ENCODE data around the gene DSTN.

The DSTN gene

DNA sequence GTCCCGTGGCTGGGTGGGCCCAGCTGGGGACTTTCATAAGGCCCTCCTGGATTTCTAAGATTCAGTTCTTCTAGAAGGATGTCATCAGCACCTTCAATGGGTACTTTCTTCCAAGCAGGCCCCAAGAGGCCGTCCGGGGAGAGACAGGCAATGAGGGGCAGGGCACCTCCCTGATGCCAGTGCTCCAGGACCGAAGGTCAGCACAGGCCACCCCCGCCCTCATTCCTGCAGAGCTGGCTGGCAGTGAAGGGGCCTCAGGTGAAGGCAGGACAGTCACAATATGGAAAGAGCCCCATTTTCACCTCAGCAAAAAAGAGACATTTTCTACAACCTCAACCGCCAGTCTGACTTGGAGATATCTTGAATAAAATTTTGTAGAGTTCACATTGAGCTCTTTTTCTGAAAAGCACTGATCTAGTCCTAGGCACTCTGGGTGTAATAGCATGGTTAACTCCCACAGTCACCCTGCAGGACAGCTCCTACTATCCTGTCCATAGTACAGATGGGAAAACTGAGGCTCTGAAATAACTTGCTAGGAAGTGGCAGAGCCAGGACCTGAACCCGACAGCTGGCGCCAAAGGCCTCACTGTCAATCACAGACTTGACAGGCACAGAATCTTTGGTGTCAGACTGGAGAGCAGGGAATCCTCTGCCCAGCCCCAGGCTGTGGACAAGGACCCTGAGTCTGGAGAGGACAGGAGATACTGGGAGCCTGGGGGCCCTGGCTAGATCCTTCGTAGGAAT, 61.9 kb downstream of the DSTN start:
- Histone ChIP-seq H3K9me2 (ENCODE audit: low read depth, low read length) (no peaks in the 10 kb centered on the region), H3K36me3 (ENCODE audit: insufficient read depth, low read length) (peaks cover 20% of the 10 kb centered on the region; the same call in 1 of the 2 replicates), H3K27me3 (ENCODE audit: insufficient read depth, low read length) (no peaks in the 10 kb centered on the region), H3K9me3 (ENCODE audit: low read length) (no peaks in the 10 kb centered on the region), H3K4me3 (ENCODE audit: low read depth, low read length, poor library complexity, severe bottlenecking) (no peak overlapping the region), H3K9ac (ENCODE audit: low read length) (no peak overlapping the region), H3K27ac (ENCODE audit: low read depth, low read length, poor library complexity, severe bottlenecking) (no peak overlapping the region), H2AFZ (ENCODE audit: low read length) (no peak overlapping the region), H4K20me1 (ENCODE audit: insufficient read depth, low read length) (no peaks in the 10 kb centered on the region), H3K4me2 (ENCODE audit: low read length) (no peak overlapping the region), H3F3A (ENCODE audit: insufficient read depth, low read length) (no peaks in the 10 kb centered on the region), H3K79me2 (ENCODE audit: insufficient read depth, low read length) (no peaks in the 10 kb centered on the region), H3K4me1 (ENCODE audit: insufficient read depth, low read length, severe bottlenecking) (no peaks in the 10 kb centered on the region)
- TF ChIP-seq, protein P1, sequence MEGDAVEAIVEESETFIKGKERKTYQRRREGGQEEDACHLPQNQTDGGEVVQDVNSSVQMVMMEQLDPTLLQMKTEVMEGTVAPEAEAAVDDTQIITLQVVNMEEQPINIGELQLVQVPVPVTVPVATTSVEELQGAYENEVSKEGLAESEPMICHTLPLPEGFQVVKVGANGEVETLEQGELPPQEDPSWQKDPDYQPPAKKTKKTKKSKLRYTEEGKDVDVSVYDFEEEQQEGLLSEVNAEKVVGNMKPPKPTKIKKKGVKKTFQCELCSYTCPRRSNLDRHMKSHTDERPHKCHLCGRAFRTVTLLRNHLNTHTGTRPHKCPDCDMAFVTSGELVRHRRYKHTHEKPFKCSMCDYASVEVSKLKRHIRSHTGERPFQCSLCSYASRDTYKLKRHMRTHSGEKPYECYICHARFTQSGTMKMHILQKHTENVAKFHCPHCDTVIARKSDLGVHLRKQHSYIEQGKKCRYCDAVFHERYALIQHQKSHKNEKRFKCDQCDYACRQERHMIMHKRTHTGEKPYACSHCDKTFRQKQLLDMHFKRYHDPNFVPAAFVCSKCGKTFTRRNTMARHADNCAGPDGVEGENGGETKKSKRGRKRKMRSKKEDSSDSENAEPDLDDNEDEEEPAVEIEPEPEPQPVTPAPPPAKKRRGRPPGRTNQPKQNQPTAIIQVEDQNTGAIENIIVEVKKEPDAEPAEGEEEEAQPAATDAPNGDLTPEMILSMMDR (IDR thresholded peaks at IDR 0.05; ENCODE audit: low read length), result no peak
- TF ChIP-seq EZH2 (IDR thresholded peaks at IDR 0.05; ENCODE audit: borderline replicate concordance, low read length), result no peak

DNA sequence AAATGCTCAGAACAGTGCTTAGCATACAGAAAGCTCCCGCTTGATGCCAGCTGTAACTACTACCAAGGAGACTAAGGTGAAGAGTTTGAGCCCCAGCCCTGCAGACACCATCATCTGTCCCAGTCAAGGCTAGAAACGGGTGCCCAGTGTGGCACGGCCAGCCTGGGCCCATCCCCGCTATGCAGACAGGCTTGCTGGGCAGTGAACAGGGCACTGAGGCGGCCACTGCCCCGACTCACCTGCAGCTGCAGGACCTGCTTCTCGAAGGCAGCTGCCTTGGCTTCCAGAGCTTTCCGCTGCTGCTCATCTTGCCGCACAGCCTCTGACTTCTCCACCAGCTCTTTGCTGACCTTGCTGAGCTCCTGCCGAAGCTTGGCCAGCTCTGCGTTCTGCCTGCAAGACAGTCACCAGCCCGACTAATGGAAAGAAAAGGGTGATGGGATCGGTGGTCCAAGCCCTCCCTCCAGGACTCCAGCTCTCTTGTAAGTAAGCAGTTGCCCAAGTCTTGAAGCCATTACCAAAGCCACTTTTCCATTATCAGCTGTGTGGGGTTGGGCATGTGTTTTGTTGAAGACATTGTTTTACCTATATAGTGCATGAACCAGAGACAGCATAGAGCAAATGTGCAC, 63.5 kb downstream of the DSTN start:
- Histone ChIP-seq H3K79me2 (ENCODE audit: insufficient read depth, low read length) (no peaks in the 10 kb centered on the region), H3K27ac (ENCODE audit: low read depth, low read length, poor library complexity, severe bottlenecking) (no peak overlapping the region), H3K9ac (ENCODE audit: low read length) (no peak overlapping the region), H3F3A (ENCODE audit: insufficient read depth, low read length) (no peaks in the 10 kb centered on the region), H3K4me1 (ENCODE audit: insufficient read depth, low read length, severe bottlenecking) (no peaks in the 10 kb centered on the region), H4K20me1 (ENCODE audit: insufficient read depth, low read length) (no peaks in the 10 kb centered on the region), H3K27me3 (ENCODE audit: insufficient read depth, low read length) (no peaks in the 10 kb centered on the region), H2AFZ (ENCODE audit: low read length) (no peak overlapping the region), H3K4me3 (ENCODE audit: low read depth, low read length, poor library complexity, severe bottlenecking) (no peak overlapping the region), H3K9me3 (ENCODE audit: low read length) (no peaks in the 10 kb centered on the region), H3K4me2 (ENCODE audit: low read length) (no peak overlapping the region), H3K36me3 (ENCODE audit: insufficient read depth, low read length) (peaks cover 23% of the 10 kb centered on the region; the same call in 1 of the 2 replicates), H3K9me2 (ENCODE audit: low read depth, low read length) (no peaks in the 10 kb centered on the region)
- TF ChIP-seq, protein P1 (IDR thresholded peaks at IDR 0.05; ENCODE audit: low read length), result no peak

DNA sequence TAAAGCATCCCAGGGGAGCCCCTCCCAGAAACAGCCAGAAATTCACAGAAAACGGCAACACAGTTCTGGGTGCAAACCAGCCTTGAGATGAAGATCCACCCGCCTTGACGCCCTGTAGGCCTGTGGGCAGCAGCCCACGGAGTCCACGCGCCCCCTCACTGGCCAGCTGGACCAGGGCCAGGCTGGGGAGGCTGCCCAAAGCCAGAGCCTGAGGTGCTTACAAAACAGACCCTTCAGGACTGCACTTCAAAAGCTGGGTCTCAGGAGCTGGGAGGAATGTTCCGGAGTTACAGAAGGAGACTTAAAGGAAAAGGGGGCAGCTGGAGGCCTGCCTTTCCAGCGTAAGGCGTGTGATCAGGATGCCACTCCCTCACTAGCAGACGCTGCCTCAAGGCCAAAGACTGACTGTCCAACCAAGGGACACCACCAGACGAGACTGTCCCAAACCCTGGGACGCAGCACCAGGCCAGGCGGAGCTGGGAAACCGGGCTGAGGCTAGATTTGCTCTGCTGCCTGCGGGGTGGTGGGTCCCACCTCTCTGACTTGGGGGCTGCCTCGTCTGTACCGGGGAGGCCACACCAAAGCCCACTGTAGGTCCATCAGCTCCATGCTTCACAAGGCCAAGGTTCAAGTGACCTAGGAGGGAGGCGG, 64.1 kb downstream of the DSTN start:
- TF ChIP-seq EZH2 (IDR thresholded peaks at IDR 0.05; ENCODE audit: borderline replicate concordance, low read length), result no peak
- TF ChIP-seq, protein P1 (IDR thresholded peaks at IDR 0.05; ENCODE audit: low read length), result no peak
- Histone ChIP-seq H4K20me1 (ENCODE audit: insufficient read depth, low read length) (no peaks in the 10 kb centered on the region), H3K4me3 (ENCODE audit: low read depth, low read length, poor library complexity, severe bottlenecking) (no peak overlapping the region), H3F3A (ENCODE audit: insufficient read depth, low read length) (no peaks in the 10 kb centered on the region), H3K9me2 (ENCODE audit: low read depth, low read length) (no peaks in the 10 kb centered on the region), H2AFZ (ENCODE audit: low read length) (no peak overlapping the region), H3K27ac (ENCODE audit: low read depth, low read length, poor library complexity, severe bottlenecking) (no peak overlapping the region), H3K9me3 (ENCODE audit: low read length) (no peaks in the 10 kb centered on the region), H3K4me1 (ENCODE audit: insufficient read depth, low read length, severe bottlenecking) (no peaks in the 10 kb centered on the region), H3K9ac (ENCODE audit: low read length) (no peak overlapping the region), H3K79me2 (ENCODE audit: insufficient read depth, low read length) (no peaks in the 10 kb centered on the region), H3K4me2 (ENCODE audit: low read length) (no peak overlapping the region), H3K36me3 (ENCODE audit: insufficient read depth, low read length) (peaks cover 23% of the 10 kb centered on the region; the same call in 1 of the 2 replicates), H3K27me3 (ENCODE audit: insufficient read depth, low read length) (no peaks in the 10 kb centered on the region)
